NT2/D1 (cell line): ENCODE measurements around the gene HRCT1.

ENCODE experiments used
- DNase-seq: peaks from one replicate; pipeline ENCODE4 v3.0.0-alpha.2; 2011; ENCODE audit warnings: low read depth, low spot score
- H3K27me3 ChIP-seq: 2 replicates; pipeline ENCODE4 v1.6.0; 2011; ENCODE audit warnings: mild to moderate bottlenecking; ENCODE audit not compliant: insufficient read length, insufficient read depth
- H3K36me3 ChIP-seq: 2 replicates; pipeline ENCODE4 v1.6.1; 2011; ENCODE audit warnings: mild to moderate bottlenecking, low read length, mixed read lengths; ENCODE audit not compliant: insufficient read depth, insufficient read length
- H3K4me1 ChIP-seq: 2 replicates; pipeline ENCODE4 v1.5.1; 2011; ENCODE audit not compliant: insufficient read depth, insufficient read length
- H3K4me3 ChIP-seq: 2 replicates; pipeline ENCODE4 v1.5.1; 2011; ENCODE audit warnings: low read depth; ENCODE audit not compliant: insufficient read length
- H3K9ac ChIP-seq: 2 replicates; pipeline ENCODE4 v1.6.0; 2011; ENCODE audit warnings: low read depth; ENCODE audit not compliant: insufficient read length
- H3K9me3 ChIP-seq: 2 replicates; pipeline ENCODE4 v1.5.1; 2011; ENCODE audit warnings: mild to moderate bottlenecking, low read length; ENCODE audit not compliant: insufficient read depth
- SUZ12 ChIP-seq: IDR thresholded peaks from 2 replicates; pipeline ENCODE4 v1.6.1; 2011; ENCODE audit not compliant: insufficient read length, insufficient read depth; ENCODE audit errors: extremely low read depth
- YY1 ChIP-seq: IDR thresholded peaks from 2 replicates; pipeline ENCODE4 v1.6.1; 2011; ENCODE audit not compliant: insufficient read length, insufficient read depth
- ZNF274 ChIP-seq: IDR thresholded peaks from 2 replicates; pipeline ENCODE4 v1.6.1; 2011; ENCODE audit warnings: mild to moderate bottlenecking, low read depth, low read length

HRCT1 gene

GRCh38 chr9:35942286-35942685, 36.3 kb downstream of the HRCT1 start:
- H3K9me3 ChIP-seq: no peaks in the 10 kb centered on the region
- H3K36me3 ChIP-seq: no peaks in the 10 kb centered on the region
- TF ChIP-seq YY1 (no peak), SUZ12 (no peak), ZNF274 (no peak)
- no peak for DNase-seq
- H3K9ac ChIP-seq: no peak overlapping the region
- no peaks in the 10 kb centered on the region for H3K27me3 ChIP-seq
- no peaks in the 10 kb centered on the region for H3K4me1 ChIP-seq
- no peak overlapping the region for H3K4me3 ChIP-seq

DNA sequence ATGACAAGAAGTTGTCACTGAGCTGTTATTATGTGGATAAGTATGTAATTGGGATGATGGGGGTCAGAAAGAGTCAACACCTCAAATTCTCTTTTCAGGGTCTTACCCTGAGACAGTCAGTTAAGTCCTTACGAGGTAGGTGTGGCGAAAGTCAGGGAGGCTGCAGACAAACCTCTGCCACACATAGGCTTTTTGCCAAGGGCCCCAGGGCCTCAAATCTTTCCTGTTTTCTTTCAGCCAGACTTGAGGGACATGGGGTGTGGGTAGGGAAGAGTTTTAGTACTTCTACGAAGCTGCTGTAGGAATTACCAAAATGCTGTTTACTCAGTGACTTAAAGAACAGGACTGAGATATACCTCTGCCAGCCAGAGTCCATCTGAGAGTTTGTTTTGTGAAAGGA, 38.2 kb downstream of the HRCT1 start:
- Histone ChIP-seq H3K4me3 (no peak overlapping the region), H3K27me3 (no peaks in the 10 kb centered on the region), H3K9ac (no peak overlapping the region), H3K36me3 (no peaks in the 10 kb centered on the region), H3K9me3 (no peaks in the 10 kb centered on the region), H3K4me1 (no peaks in the 10 kb centered on the region)
- DNase-seq: no peak
- TF ChIP-seq SUZ12 (no peak), YY1 (no peak), ZNF274 (no peak)

DNA sequence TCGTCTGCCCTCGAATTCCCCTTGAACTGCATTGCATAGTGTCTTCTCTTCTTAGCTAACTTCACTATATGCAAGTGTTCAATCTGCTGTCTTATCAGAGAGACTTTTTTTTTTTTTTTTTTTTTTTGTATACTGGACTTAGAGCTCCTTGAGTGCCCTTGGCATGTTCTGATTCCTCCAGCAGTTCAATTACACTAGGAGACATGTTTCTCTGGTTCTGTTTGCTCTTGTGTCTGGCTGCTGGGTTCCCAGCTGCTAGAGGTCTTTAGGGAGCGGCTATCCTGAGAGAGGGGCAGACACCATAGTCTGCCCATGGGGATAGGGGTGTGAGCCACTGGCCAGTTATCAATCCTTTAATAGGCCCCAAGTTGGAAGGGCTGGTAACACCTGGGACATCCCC, 38.8 kb downstream of the HRCT1 start:
- no peak overlapping the region for H3K9ac ChIP-seq
- no peaks in the 10 kb centered on the region for H3K9me3 ChIP-seq
- no peaks in the 10 kb centered on the region for H3K4me1 ChIP-seq
- DNase-seq: no peak
- H3K27me3 ChIP-seq: no peaks in the 10 kb centered on the region
- no peak overlapping the region for H3K4me3 ChIP-seq
- TF ChIP-seq ZNF274 (no peak), SUZ12 (no peak), YY1 (no peak)
- H3K36me3 ChIP-seq: no peaks in the 10 kb centered on the region

- Histone ChIP-seq H3K27me3 (no peaks in the 10 kb centered on the region), H3K9me3 (no peaks in the 10 kb centered on the region), H3K36me3 (no peaks in the 10 kb centered on the region), H3K9ac (no peak overlapping the region), H3K4me1 (no peaks in the 10 kb centered on the region), H3K4me3 (no peak overlapping the region)
- peak; percentile 69 for DNase-seq
- TF ChIP-seq ZNF274 (no peak), YY1 (no peak), SUZ12 (no peak)
Measured at GRCh38 chr9:35945341-35946018, 39.5 kb downstream of the HRCT1 start.

DNA sequence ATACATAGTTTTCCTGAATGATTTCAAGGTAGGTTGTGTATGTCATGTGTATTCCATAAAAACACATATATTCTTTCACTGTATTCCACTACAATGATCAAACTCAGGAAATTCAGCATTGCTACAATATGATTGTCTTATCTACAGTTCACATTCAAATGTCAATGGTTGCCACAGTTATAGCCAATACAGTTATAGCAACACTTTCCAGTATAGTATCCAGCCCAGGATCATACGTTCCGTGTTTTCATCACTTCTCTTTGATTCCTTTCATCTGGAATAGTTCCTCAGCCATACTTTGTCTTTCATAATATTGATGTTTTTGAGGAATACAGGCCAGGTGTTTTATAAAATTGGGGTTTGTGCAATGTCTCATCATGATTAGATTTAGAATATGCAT, 42.4 kb downstream of the HRCT1 start:
- no peak overlapping the region for H3K9ac ChIP-seq
- no peaks in the 10 kb centered on the region for H3K27me3 ChIP-seq
- H3K4me1 ChIP-seq: no peaks in the 10 kb centered on the region
- no peak for TF ChIP-seq SUZ12
- no peak for DNase-seq
- no peak overlapping the region for H3K4me3 ChIP-seq
- H3K36me3 ChIP-seq: no peaks in the 10 kb centered on the region
- no peaks in the 10 kb centered on the region for H3K9me3 ChIP-seq

GRCh38 chr9:35948901-35949318, 42.9 kb downstream of the HRCT1 start:
- no peak overlapping the region for H3K4me3 ChIP-seq
- no peak for DNase-seq

DNA sequence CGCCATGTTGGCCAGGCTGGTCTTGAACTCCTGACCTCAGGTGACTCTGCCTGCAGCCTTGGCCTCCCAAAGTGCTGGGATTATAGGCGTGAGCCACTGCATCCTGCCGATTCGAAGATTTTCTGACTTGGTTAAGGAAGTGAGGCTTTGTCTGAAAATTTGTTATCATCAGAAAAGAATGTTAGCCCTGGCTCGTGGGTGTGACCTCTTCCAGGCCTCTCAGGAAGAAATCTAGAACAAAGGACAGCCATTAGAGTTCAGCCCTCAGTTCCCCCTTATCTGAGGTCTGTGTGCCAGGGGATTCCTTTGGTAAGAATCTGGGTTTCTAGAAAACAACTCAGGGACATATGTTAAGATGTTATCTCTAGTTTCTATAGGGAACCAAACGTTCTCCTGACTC, 45.7 kb downstream of the HRCT1 start:
- Histone ChIP-seq H3K9me3 (no peaks in the 10 kb centered on the region), H3K36me3 (no peaks in the 10 kb centered on the region), H3K9ac (no peak overlapping the region), H3K27me3 (no peaks in the 10 kb centered on the region), H3K4me1 (no peaks in the 10 kb centered on the region), H3K4me3 (no peak overlapping the region)
- DNase-seq: no peak
- no peak for TF ChIP-seq SUZ12
- TF ChIP-seq YY1: no peak
- no peak for TF ChIP-seq ZNF274

More at GRCh38 chr9:35948901-35949318, 42.9 kb downstream of the HRCT1 start:
- Histone ChIP-seq H3K27me3 (no peaks in the 10 kb centered on the region), H3K9me3 (no peaks in the 10 kb centered on the region), H3K4me1 (no peaks in the 10 kb centered on the region), H3K36me3 (no peaks in the 10 kb centered on the region), H3K9ac (no peak overlapping the region)
- TF ChIP-seq YY1 (no peak), ZNF274 (no peak), SUZ12 (no peak)
